H9 (cell line): ENCODE measurements around the gene S100A3. TPM values are rescaled to one million over a fixed set of nuclear protein-coding genes. Genes with fewer than 3 reads are reported as not detected.

Experiments used
- DNase-seq: peaks from one replicate; pipeline ENCODE4 v3.0.0-alpha.2; 2017
- H2AFZ ChIP-seq: one replicate; pipeline ENCODE4 v1.6.1; 2013; ENCODE audit warnings: mild to moderate bottlenecking, low read length, control low read depth, moderate library complexity
- H2AK5ac ChIP-seq: 2 replicates; pipeline ENCODE4 v1.6.1; 2013; ENCODE audit warnings: low read length, control low read depth, mixed read lengths; ENCODE audit not compliant: insufficient read length
- H2BK120ac ChIP-seq: one replicate; pipeline ENCODE4 v1.6.1; 2013; ENCODE audit warnings: low read depth, mild to moderate bottlenecking, low read length, control low read depth, inconsistent platforms; ENCODE audit not compliant: poor library complexity, severe bottlenecking
- H2BK12ac ChIP-seq: 2 replicates; pipeline ENCODE4 v1.6.1; 2013; ENCODE audit warnings: low read length, control low read depth, mixed read lengths, low read depth; ENCODE audit not compliant: insufficient read length
- H2BK15ac ChIP-seq: 2 replicates; pipeline ENCODE4 v1.6.1; 2013; ENCODE audit warnings: low read depth, low read length, control low read depth
- H2BK20ac ChIP-seq: one replicate; pipeline ENCODE4 v1.6.1; 2013; ENCODE audit warnings: low read depth, mild to moderate bottlenecking, low read length, control low read depth, inconsistent platforms; ENCODE audit not compliant: poor library complexity, severe bottlenecking
- H2BK5ac ChIP-seq: 2 replicates; pipeline ENCODE4 v1.6.1; 2013; ENCODE audit warnings: low read length, control low read depth, mixed read lengths; ENCODE audit not compliant: insufficient read length
- H3K14ac ChIP-seq: 2 replicates; pipeline ENCODE4 v1.6.1; 2013; ENCODE audit warnings: low read length, control low read depth; ENCODE audit not compliant: insufficient read depth
- H3K18ac ChIP-seq: 2 replicates; pipeline ENCODE4 v1.6.1; 2013; ENCODE audit warnings: low read depth, mild to moderate bottlenecking, mixed read lengths, low read length, control low read depth; ENCODE audit not compliant: insufficient read length
- H3K23ac ChIP-seq: 2 replicates; pipeline ENCODE4 v1.6.1; 2013; ENCODE audit warnings: low read length, control low read depth, mixed read lengths, low read depth; ENCODE audit not compliant: insufficient read length
- H3K23me2 ChIP-seq: 2 replicates; pipeline ENCODE4 v1.6.1; 2013; ENCODE audit warnings: low read depth, mild to moderate bottlenecking, mixed read lengths, low read length, control low read depth; ENCODE audit not compliant: insufficient read length, poor library complexity, severe bottlenecking
- H3K27ac ChIP-seq: 2 replicates; pipeline ENCODE4 v1.5.1; 2013; ENCODE audit warnings: low read length, control low read depth, mixed read lengths, low read depth; ENCODE audit not compliant: insufficient read length
- H3K27me3 ChIP-seq: 2 replicates; pipeline ENCODE4 v1.6.1; 2013; ENCODE audit warnings: low read length, control low read depth, inconsistent platforms; ENCODE audit not compliant: insufficient read depth
- H3K4ac ChIP-seq: 2 replicates; pipeline ENCODE4 v1.6.1; 2013; ENCODE audit warnings: low read depth, mild to moderate bottlenecking, control low read depth, inconsistent platforms, low read length, moderate library complexity
- H3K4me1 ChIP-seq: 2 replicates; pipeline ENCODE4 v1.6.1; 2013; ENCODE audit warnings: low read length, control low read depth, inconsistent platforms; ENCODE audit not compliant: insufficient read depth
- H3K4me2 ChIP-seq: 2 replicates; pipeline ENCODE4 v1.6.1; 2013; ENCODE audit warnings: low read length, control low read depth, mixed read lengths; ENCODE audit not compliant: insufficient read length, insufficient read depth
- H3K56ac ChIP-seq: 2 replicates; pipeline ENCODE4 v1.6.1; 2013; ENCODE audit warnings: low read depth, mild to moderate bottlenecking, mixed read lengths, low read length, control low read depth; ENCODE audit not compliant: insufficient read length
- H3K79me1 ChIP-seq: 2 replicates; pipeline ENCODE4 v1.6.1; 2013; ENCODE audit warnings: low read depth, mild to moderate bottlenecking, moderate library complexity, low read length, control low read depth, inconsistent platforms; ENCODE audit not compliant: insufficient read depth, poor library complexity, severe bottlenecking
- H3K79me2 ChIP-seq: 2 replicates; pipeline ENCODE4 v1.6.1; 2013; ENCODE audit warnings: low read length, control low read depth, inconsistent platforms; ENCODE audit not compliant: insufficient read depth
- H3K9ac ChIP-seq: 2 replicates; pipeline ENCODE4 v1.6.1; 2013; ENCODE audit warnings: low read length, control low read depth, mixed read lengths; ENCODE audit not compliant: insufficient read length; ENCODE audit errors: extremely low read depth
- H3K9me3 ChIP-seq: one replicate; pipeline ENCODE4 v1.6.1; 2013; ENCODE audit warnings: low read depth, low read length, inconsistent platforms; ENCODE audit not compliant: control insufficient read depth
- H3T11ph ChIP-seq: one replicate; pipeline ENCODE4 v1.6.1; 2013; ENCODE audit warnings: mild to moderate bottlenecking, low read length, control low read depth, inconsistent platforms
- H4K20me1 ChIP-seq: one replicate; pipeline ENCODE4 v1.6.1; 2013; ENCODE audit not compliant: control insufficient read depth, insufficient read length, insufficient read depth
- H4K5ac ChIP-seq: 2 replicates; pipeline ENCODE4 v1.6.1; 2013; ENCODE audit warnings: low read depth, mild to moderate bottlenecking, mixed read lengths, low read length, control low read depth; ENCODE audit not compliant: insufficient read length
- H4K8ac ChIP-seq: replicated peaks from 2 replicates; pipeline ENCODE4 v1.6.1; 2013; ENCODE audit warnings: low read length, control low read depth, mixed read lengths, low read depth; ENCODE audit not compliant: insufficient read length
- H4K91ac ChIP-seq: 2 replicates; pipeline ENCODE4 v1.6.1; 2013; ENCODE audit warnings: low read depth, mild to moderate bottlenecking, moderate library complexity, mixed read lengths, low read length, control low read depth; ENCODE audit not compliant: insufficient read length
- H3K27ac Mint-ChIP-seq, 3 experiments: 2 replicates in 2 of 3; 3 replicates in 1 of 3; pipeline ENCODE4 v1.8.0; 2020 to 2021; ENCODE audit warnings: mixed read lengths in 3 of 3, mild to moderate bottlenecking in 1 of 3, moderate library complexity in 1 of 3
- H3K27me3 Mint-ChIP-seq: 2 replicates; pipeline ENCODE4 v1.8.0; 2021; ENCODE audit warnings: low read depth, mild to moderate bottlenecking, moderate library complexity, mixed read lengths
- H3K36me3 Mint-ChIP-seq, 3 experiments: 2 replicates in 2 of 3; 3 replicates in 1 of 3; pipeline ENCODE4 v1.8.0; 2020 to 2021; ENCODE audit warnings: low read depth in 3 of 3, mixed read lengths in 3 of 3; ENCODE audit not compliant: insufficient read depth in 1 of 3
- H3K4me1 Mint-ChIP-seq, 2 experiments: 2 replicates each; pipeline ENCODE4 v1.8.0; 2020; ENCODE audit warnings: mixed read lengths in 2 of 2
- H3K4me3 Mint-ChIP-seq, 2 experiments: 2 replicates in 1 of 2; 3 replicates in 1 of 2; pipeline ENCODE4 v1.8.0; 2020 to 2021; ENCODE audit warnings: mild to moderate bottlenecking in 2 of 2, mixed read lengths in 2 of 2, moderate library complexity in 1 of 2
- H3K9me3 Mint-ChIP-seq, 2 experiments: 2 replicates in 1 of 2; 3 replicates in 1 of 2; pipeline ENCODE4 v1.8.0; 2020; ENCODE audit warnings: mild to moderate bottlenecking in 2 of 2, mixed read lengths in 2 of 2, moderate library complexity in 1 of 2
- CTCF ChIP-seq: fragments of 200-600 bp; sonication (generic); conservative IDR thresholded peaks from 3 replicates; pipeline ENCODE4 v1.8.0; 2021; ENCODE audit warnings: antibody characterized with exemption, mild to moderate bottlenecking
- WGBS: extraction: QIAGEN DNeasy Blood & Tissue Kit; methylation state at CpG from one replicate; pipeline ENCODE4 v1.1.7; 2013; ENCODE audit warnings: missing lambda C conversion rate, low lambda C conversion rate, mixed read lengths; ENCODE audit not compliant: insufficient read length; ENCODE audit errors: extremely low coverage; 5-methylcytosine and 5-hydroxymethylcytosine counted together
- total RNA-seq: library from RNA; stranded (reverse); gene quantifications from 2 replicates; pipeline ENCODE4 v1.2.1, GENCODE V29; 2021

S100A3 gene
- total RNA-seq, 1 experiment from 2014 or later = not detected

- WGBS = no CpG with 5 or more reads among the region's 3 CpGs
- no peak overlapping the region for H3K14ac ChIP-seq
- Mint-ChIP-seq H3K4me1 (peaks cover 34 to 42% of the 10 kb centered on the region in 2 experiments), H3K9me3 (no peaks in the 10 kb centered on the region), H3K4me3 (no peak overlapping the region), H3K27me3 (no peaks in the 10 kb centered on the region; the same call in 1 of the 2 replicates), H3K27ac (no peak overlapping the region; a peak in 1 of 7 replicates), H3K36me3 (no peaks in the 10 kb centered on the region)
- no peak overlapping the region for H4K5ac ChIP-seq
- no peak overlapping the region for H3K27ac ChIP-seq
- H2AK5ac ChIP-seq = no peak overlapping the region
- H3K9ac ChIP-seq = no peak overlapping the region
- no peaks in the 10 kb centered on the region for H3K79me1 ChIP-seq
- no peak overlapping the region for H2AFZ ChIP-seq
- no peak overlapping the region for H2BK20ac ChIP-seq
- H4K20me1 ChIP-seq = no peaks in the 10 kb centered on the region
- H2BK12ac ChIP-seq = no peak overlapping the region
- no peaks in the 10 kb centered on the region for H3K9me3 ChIP-seq
- DNase-seq = no peak
- no peak overlapping the region for H3K18ac ChIP-seq
- H3K4me1 ChIP-seq = peaks cover 7% of the 10 kb centered on the region; the same call in 1 of the 2 replicates
- H4K91ac ChIP-seq = no peak overlapping the region
- no peaks in the 10 kb centered on the region; the same call in 1 of the 2 replicates for H3K27me3 ChIP-seq
- H3K79me2 ChIP-seq = no peaks in the 10 kb centered on the region
- H3K4me2 ChIP-seq = no peak overlapping the region
- TF ChIP-seq CTCF = no peak
- no peak overlapping the region for H4K8ac ChIP-seq
- H3K4ac ChIP-seq = no peak overlapping the region
- H3T11ph ChIP-seq = no peak overlapping the region
- no peak overlapping the region for H2BK15ac ChIP-seq
- H2BK5ac ChIP-seq = no peak overlapping the region
- no peak overlapping the region for H3K56ac ChIP-seq
- no peak overlapping the region for H3K23ac ChIP-seq
- no peaks in the 10 kb centered on the region for H3K23me2 ChIP-seq
- H2BK120ac ChIP-seq = no peak overlapping the region
These were observed 14.2 kb downstream of the S100A3 start for GRCh38 chr1:153534925-153535241.
